ENCODE results near the gene SLC25A2. TPM values are rescaled to one million over a fixed set of nuclear protein-coding genes. Genes with fewer than 3 reads are reported as not detected.
A peak's percentile ranks its signal among the peaks of the same experiment; 100 is the strongest.
"Not testable (repeated sequence)": the region's sequence is repeated elsewhere in the genome, so short reads cannot be mapped to it uniquely, and the experiment has no call there.

The SLC25A2 gene
- total RNA-seq, 1 donor from 2014 or later: 0.92 TPM

DNA sequence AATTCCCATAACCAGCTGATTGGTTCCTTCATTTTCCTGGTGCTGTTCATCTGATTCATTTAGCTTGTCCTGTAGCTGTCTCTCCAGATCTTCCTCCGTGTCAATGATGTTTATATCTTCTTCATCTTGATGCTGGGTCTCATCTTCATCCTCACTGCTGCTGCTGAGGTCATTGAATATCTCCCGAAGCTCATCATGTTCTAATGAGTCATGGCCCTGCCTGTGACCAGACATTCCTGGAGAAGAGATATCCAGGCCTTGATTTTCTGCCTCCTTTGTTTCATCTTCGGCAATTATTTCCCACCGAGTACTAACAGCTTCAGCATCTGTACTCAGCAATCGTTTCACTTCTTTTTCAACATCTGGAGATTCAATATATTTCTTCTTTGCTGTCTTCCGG lies 15.4 kb upstream of the SLC25A2 start:
- Mint-ChIP-seq H3K4me3 (peak overlapping the region; percentile 99), H3K4me1 (ENCODE audit: unreplicated experiment) (peaks cover 12% of the 10 kb centered on the region), H3K36me3 (peaks cover 53% of the 10 kb centered on the region), H3K27me3 (peaks cover 5% of the 10 kb centered on the region), H3K9me3 (peaks cover 43% of the 10 kb centered on the region), H3K27ac (peak overlapping the region; percentile 100)
- DNase-seq (ENCODE audit: extremely low spot score, unreplicated experiment): no peak
- TF ChIP-seq, protein P1, sequence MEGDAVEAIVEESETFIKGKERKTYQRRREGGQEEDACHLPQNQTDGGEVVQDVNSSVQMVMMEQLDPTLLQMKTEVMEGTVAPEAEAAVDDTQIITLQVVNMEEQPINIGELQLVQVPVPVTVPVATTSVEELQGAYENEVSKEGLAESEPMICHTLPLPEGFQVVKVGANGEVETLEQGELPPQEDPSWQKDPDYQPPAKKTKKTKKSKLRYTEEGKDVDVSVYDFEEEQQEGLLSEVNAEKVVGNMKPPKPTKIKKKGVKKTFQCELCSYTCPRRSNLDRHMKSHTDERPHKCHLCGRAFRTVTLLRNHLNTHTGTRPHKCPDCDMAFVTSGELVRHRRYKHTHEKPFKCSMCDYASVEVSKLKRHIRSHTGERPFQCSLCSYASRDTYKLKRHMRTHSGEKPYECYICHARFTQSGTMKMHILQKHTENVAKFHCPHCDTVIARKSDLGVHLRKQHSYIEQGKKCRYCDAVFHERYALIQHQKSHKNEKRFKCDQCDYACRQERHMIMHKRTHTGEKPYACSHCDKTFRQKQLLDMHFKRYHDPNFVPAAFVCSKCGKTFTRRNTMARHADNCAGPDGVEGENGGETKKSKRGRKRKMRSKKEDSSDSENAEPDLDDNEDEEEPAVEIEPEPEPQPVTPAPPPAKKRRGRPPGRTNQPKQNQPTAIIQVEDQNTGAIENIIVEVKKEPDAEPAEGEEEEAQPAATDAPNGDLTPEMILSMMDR (conservative IDR thresholded peaks at IDR 0.05): no peak

DNA sequence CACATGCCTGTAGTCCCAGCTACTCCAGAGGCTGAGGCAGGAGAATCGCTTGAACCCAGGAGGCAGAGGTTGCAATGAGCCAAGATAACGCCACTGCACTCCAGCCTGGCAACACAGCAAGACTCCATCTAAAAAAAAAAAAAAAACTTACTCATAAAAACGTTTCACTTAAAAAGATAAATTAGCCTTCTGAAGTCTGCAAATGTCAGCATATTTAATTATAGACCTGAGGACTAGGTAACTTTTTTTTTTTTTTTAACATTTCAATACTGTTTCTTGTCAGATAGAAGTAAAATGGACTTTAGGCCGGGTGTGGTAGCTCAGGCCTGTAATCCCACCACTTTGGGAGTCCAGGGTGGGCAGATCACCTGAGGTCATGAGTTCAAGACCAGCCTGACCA lies 13.1 kb upstream of the SLC25A2 start:
- Mint-ChIP-seq H3K9me3 (peaks cover 48% of the 10 kb centered on the region), H3K4me1 (ENCODE audit: unreplicated experiment) (peaks cover 12% of the 10 kb centered on the region), H3K36me3 (peaks cover 72% of the 10 kb centered on the region)
- not testable (repeated sequence) for H3K4me3 Mint-ChIP-seq; H3K27ac Mint-ChIP-seq; H3K27me3 Mint-ChIP-seq; DNase-seq (ENCODE audit: extremely low spot score, unreplicated experiment)

DNA sequence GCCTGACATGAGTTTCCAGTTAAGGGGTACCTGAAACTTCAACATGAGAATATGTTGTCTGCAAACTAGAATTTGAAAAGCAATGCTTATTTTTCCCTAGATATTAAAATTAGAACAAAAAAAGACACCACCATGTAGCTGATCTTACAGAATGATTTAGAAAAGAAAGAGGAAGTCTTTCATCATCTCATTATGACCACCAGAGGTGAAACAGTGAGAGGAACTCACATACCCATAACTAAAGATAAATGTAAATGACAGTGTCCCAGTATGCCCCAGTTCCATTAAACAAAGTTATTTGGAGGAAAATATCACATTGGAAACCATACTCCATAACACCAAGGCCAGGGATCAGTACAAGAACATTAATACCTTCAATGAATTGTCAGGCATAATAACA lies 9.9 kb upstream of the SLC25A2 start:
- Mint-ChIP-seq H3K27ac (no peak overlapping the region), H3K9me3 (peaks cover 42% of the 10 kb centered on the region), H3K36me3 (peaks cover 60% of the 10 kb centered on the region), H3K27me3 (no peaks in the 10 kb centered on the region), H3K4me1 (ENCODE audit: unreplicated experiment) (no peaks in the 10 kb centered on the region), H3K4me3 (no peak overlapping the region)
- TF ChIP-seq, protein P1 (conservative IDR thresholded peaks at IDR 0.05): no peak
- no peak for DNase-seq (ENCODE audit: extremely low spot score, unreplicated experiment)

DNA sequence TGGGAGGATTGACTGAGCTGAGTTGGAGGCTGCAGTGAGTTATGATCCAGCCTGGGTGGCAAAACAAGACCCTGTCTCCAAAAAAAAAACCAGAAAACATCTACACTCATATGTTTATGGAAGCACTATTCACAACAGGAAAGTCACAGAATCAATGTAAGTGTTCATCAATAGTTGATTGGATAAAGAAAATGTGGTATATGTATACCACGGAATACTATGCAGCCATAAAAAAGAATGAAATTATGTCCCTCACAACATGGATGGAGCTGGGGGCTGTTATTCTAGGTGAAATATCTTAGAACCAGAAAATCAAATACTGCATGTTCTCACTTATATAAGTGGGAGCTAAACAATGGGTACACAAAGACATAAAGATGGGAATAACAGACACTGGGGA lies 2.8 kb upstream of the SLC25A2 start:
- peaks cover 23% of the 10 kb centered on the region for H3K36me3 Mint-ChIP-seq
- H3K4me1 Mint-ChIP-seq (ENCODE audit: unreplicated experiment): no peaks in the 10 kb centered on the region
- H3K27ac Mint-ChIP-seq: no peak overlapping the region
- H3K4me3 Mint-ChIP-seq: no peak overlapping the region
- no peak for DNase-seq (ENCODE audit: extremely low spot score, unreplicated experiment)
- TF ChIP-seq, protein P1 (conservative IDR thresholded peaks at IDR 0.05): no peak
- H3K9me3 Mint-ChIP-seq: peaks cover 15% of the 10 kb centered on the region
- H3K27me3 Mint-ChIP-seq: no peaks in the 10 kb centered on the region

- Mint-ChIP-seq H3K9me3 (peaks cover 16% of the 10 kb centered on the region), H3K27me3 (no peaks in the 10 kb centered on the region), H3K27ac (no peak overlapping the region), H3K36me3 (peaks cover 21% of the 10 kb centered on the region), H3K4me1 (ENCODE audit: unreplicated experiment) (no peaks in the 10 kb centered on the region), H3K4me3 (no peak overlapping the region)
- TF ChIP-seq, protein P1 (conservative IDR thresholded peaks at IDR 0.05): no peak
- DNase-seq (ENCODE audit: extremely low spot score, unreplicated experiment): no peak
Observed at GRCh38 chr5:141298376-141298775, 5.5 kb downstream of the SLC25A2 start.

GRCh38 chr5:141272906-141273305 lies 30.9 kb downstream of the SLC25A2 start:
- Mint-ChIP-seq H3K36me3 (peaks cover 3% of the 10 kb centered on the region), H3K4me1 (ENCODE audit: unreplicated experiment) (no peaks in the 10 kb centered on the region), H3K9me3 (peaks cover 22% of the 10 kb centered on the region), H3K27ac (no peak overlapping the region), H3K4me3 (no peak overlapping the region), H3K27me3 (no peaks in the 10 kb centered on the region)
- DNase-seq (ENCODE audit: extremely low spot score, unreplicated experiment): no peak
- TF ChIP-seq, protein P1 (conservative IDR thresholded peaks at IDR 0.05): peak; percentile 19
